A673 (cell line): ENCODE results near the gene KCNIP1. TPM values are rescaled to one million over a fixed set of nuclear protein-coding genes. Genes with fewer than 3 reads are reported as not detected.
A peak's percentile ranks its signal among the peaks of the same experiment; 100 is the strongest.

Source experiments
- BruUV-seq: library from RNA; stranded (reverse); fragments of 400-500 nt; replicated peaks from 2 replicates; lab custom pipeline; 2021; lab: Mats Ljungman, UMichigan
- CTCF ChIA-PET: fragments of 300-600 bp; sonication (Branson Sonifier 250); formaldehyde crosslinking; loops from one replicate; lab custom pipeline; 2022; ENCODE audit warnings: antibody characterized with exemption; lab: Charles Lee
- POLR2A ChIA-PET: fragments of 300-600 bp; sonication (Branson Sonifier 250); formaldehyde crosslinking; loops from one replicate; lab custom pipeline; 2022; ENCODE audit warnings: antibody characterized with exemption; ENCODE audit not compliant: low non-redundant PET; lab: Charles Lee
- DNase-seq: peaks from one replicate; pipeline ENCODE4 v3.0.0-alpha.2; 2015; ENCODE audit warnings: low spot score
- H3K27ac ChIP-seq: fragments of 200-600 bp; sonication (generic); 2 replicates; pipeline ENCODE4 v1.5.1; 2016; ENCODE audit warnings: mixed run types, low read depth, mild to moderate bottlenecking, mixed read lengths, antibody characterized with exemption, low read length; ENCODE audit not compliant: poor library complexity, severe bottlenecking
- H3K27me3 ChIP-seq: fragments of 200-600 bp; sonication (generic); replicated peaks from 2 replicates; pipeline ENCODE4 v1.6.1; 2017; ENCODE audit warnings: mixed run types, low read depth, mild to moderate bottlenecking, mixed read lengths, antibody characterized with exemption, low read length; ENCODE audit not compliant: insufficient read depth, poor library complexity
- H3K36me3 ChIP-seq: fragments of 200-600 bp; sonication (generic); 2 replicates; pipeline ENCODE4 v1.6.1; 2016; ENCODE audit warnings: mixed run types, mild to moderate bottlenecking, mixed read lengths, antibody characterized with exemption, low read length; ENCODE audit not compliant: insufficient read depth, poor library complexity, severe bottlenecking
- H3K4me1 ChIP-seq: fragments of 200-600 bp; sonication (generic); 2 replicates; pipeline ENCODE4 v1.6.1; 2017; ENCODE audit warnings: mixed run types, mild to moderate bottlenecking, mixed read lengths, antibody characterized with exemption, low read length; ENCODE audit not compliant: insufficient read depth, poor library complexity, severe bottlenecking
- H3K4me3 ChIP-seq: fragments of 200-600 bp; sonication (generic); 2 replicates; pipeline ENCODE4 v1.5.1; 2016; ENCODE audit warnings: low read depth, mixed run types, mild to moderate bottlenecking, mixed read lengths, low read length; ENCODE audit not compliant: poor library complexity, severe bottlenecking
- H3K9me3 ChIP-seq: fragments of 200-600 bp; sonication (generic); 2 replicates; pipeline ENCODE4 v1.6.1; 2016; ENCODE audit warnings: mixed run types, low read depth, mild to moderate bottlenecking, mixed read lengths, antibody characterized with exemption, low read length; ENCODE audit not compliant: poor library complexity, severe bottlenecking
- CTCF ChIP-seq: fragments of 300-800, 200-600 bp; sonication (generic); conservative IDR thresholded peaks from 2 replicates; pipeline ENCODE4 v1.5.1; 2017; ENCODE audit warnings: low read depth, mild to moderate bottlenecking, antibody characterized with exemption, low read length, moderate library complexity, mixed read lengths
- EZH2 ChIP-seq: fragments of 200-600 bp; sonication (generic); IDR thresholded peaks from 2 replicates; pipeline ENCODE4 v1.6.1; 2017; ENCODE audit warnings: borderline replicate concordance, low read depth, mild to moderate bottlenecking, mixed read lengths, antibody characterized with exemption, low read length; ENCODE audit not compliant: poor library complexity, severe bottlenecking
- intact Hi-C: fragments of 100-400 bp; cut with micrococcal nuclease; formaldehyde crosslinking; loops from one replicate; pipeline ENCODE4 v1.10.0; 2022; ENCODE audit not compliant: unreplicated experiment
- total RNA-seq: library from RNA; stranded (reverse); gene quantifications from 2 replicates; pipeline ENCODE4 v1.2.3, GENCODE V29; 2021

Gene KCNIP1
- total RNA-seq, 1 experiment from 2014 or later: 3.7 TPM

- no peaks in the 10 kb centered on the region for H3K27me3 ChIP-seq
- peaks cover 7% of the 10 kb centered on the region for H3K4me1 ChIP-seq
- H3K9me3 ChIP-seq: no peaks in the 10 kb centered on the region
- POLR2A ChIA-PET: no interaction called here
- intact Hi-C loops: loop anchor here (5.0 kb wide), 1 partner anchor 154 kb away; no protein-coding TSS in a partner anchor
- no peak overlapping the region for H3K4me3 ChIP-seq
- TF ChIP-seq EZH2: no peak
- TF ChIP-seq CTCF: peak; percentile 82
- peak; percentile 77 for DNase-seq
- BruUV-seq: no TSS peak
- no peak overlapping the region for H3K27ac ChIP-seq
- CTCF ChIA-PET: interaction anchor here (0.6 to 1.1 kb wide), 3 partner anchors 14 to 332 kb away, joined by 3 to 7 read pairs (median 3); no protein-coding TSS in a partner anchor
- H3K36me3 ChIP-seq: no peaks in the 10 kb centered on the region
These were observed 134.8 kb downstream of the KCNIP1 start for GRCh38 chr5:170638454-170639220.

GRCh38 chr5:170639221-170639925, 135.6 kb downstream of the KCNIP1 start:
- intact Hi-C loops: loop anchor here (5.0 kb wide), 1 partner anchor 153 kb away; no protein-coding TSS in a partner anchor
- CTCF ChIA-PET: interaction anchor here (1.1 kb wide), 1 partner anchor 152 kb away, joined by 7 read pairs; no protein-coding TSS in a partner anchor

More at GRCh38 chr5:170639221-170639925, 135.6 kb downstream of the KCNIP1 start:
- POLR2A ChIA-PET: no interaction called here
- Histone ChIP-seq H3K9me3 (no peaks in the 10 kb centered on the region), H3K4me1 (no peaks in the 10 kb centered on the region), H3K36me3 (no peaks in the 10 kb centered on the region), H3K4me3 (no peak overlapping the region), H3K27ac (no peak overlapping the region), H3K27me3 (no peaks in the 10 kb centered on the region)
- no peak for TF ChIP-seq EZH2
- no peak for TF ChIP-seq CTCF
- no TSS peak for BruUV-seq
- no peak for DNase-seq
